GM19023 (cell line): ENCODE data around the gene KSR1.

ENCODE experiments used
- ATAC-seq: cut with Tn5 transposase; IDR thresholded peaks from one replicate; pipeline ENCODE4 v1.9.1; 2021; ENCODE audit warnings: mild to moderate bottlenecking, moderate library complexity; ENCODE audit not compliant: unreplicated experiment

KSR1 gene

DNA sequence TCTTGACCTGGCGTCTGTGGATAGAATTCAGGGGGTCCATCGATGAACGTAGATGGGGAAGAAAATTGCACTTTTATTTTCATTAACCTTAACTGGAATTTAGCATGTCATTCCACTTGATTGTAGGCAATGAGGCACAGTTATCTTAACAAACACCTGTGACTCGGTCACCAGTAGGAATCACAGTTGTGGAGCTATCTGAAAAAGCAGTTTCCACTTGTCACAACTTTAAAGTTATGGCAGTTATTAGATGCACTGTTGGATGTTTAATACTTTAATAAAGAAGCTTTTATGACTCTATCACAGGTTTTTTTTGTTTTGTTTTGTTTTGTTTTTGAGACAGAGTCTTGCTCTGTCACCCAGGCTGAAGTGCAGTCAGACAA is 91.0 kb downstream of the KSR1 start:
- ATAC-seq = no peak

- ATAC-seq = no peak
Measured at GRCh38 chr17:27548369-27548768, 92.1 kb downstream of the KSR1 start.

GRCh38 chr17:27549251-27549893 is 93.1 kb downstream of the KSR1 start:
- no peak for ATAC-seq

- no peak for ATAC-seq
Measured at GRCh38 chr17:27550291-27550930, 94.2 kb downstream of the KSR1 start.

DNA sequence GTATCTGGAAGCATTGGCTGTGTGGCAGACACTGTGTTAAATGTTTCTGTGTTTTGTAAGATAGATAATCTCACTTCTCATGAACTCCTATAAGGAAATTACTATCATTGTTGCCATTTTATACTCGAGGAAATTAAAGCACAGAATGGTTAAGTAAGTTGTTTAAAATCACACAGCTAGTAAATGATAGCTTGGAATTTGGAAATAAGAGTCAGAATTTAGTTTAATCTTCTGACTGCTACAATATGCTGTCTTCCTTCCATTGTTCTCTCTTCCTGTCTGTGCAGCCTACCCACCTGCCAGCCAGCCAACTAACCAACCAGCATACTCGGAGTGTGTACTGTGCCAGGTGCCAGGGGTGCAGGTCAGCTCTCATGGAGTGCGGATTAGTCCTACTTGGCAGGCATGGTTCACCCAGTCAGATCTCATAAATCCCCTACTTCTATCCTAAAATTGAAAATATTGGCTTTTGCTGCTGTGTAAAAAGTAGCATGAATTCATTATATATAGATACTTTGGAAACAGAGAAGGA is 94.8 kb downstream of the KSR1 start:
- no peak for ATAC-seq

DNA sequence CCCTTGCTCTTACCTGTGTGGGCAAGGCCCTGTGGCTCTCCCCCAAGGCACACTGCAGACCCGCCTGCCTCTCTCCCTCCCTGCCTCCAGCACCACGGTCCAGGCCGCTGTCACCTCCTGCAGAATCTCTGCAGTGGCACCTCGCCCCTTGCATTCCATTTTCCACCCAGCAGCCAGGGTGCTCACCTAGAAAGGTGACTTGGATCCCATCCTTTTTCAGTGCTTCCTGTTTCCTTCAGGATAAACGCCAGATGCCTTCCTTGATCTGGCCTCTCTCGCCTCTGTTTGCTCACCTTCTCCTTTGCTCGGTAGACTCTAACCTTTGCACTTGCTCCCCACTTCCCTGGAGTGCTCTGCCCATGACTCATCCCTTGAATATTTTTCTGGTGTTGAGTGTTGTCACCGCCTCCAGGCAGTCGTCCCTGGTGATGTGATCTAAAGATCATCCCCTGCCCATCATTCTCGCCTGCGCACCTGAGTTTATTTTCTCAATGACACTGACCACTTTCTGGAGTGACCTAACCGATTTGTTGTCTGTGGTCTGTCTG is 95.5 kb downstream of the KSR1 start:
- ATAC-seq = no peak

DNA sequence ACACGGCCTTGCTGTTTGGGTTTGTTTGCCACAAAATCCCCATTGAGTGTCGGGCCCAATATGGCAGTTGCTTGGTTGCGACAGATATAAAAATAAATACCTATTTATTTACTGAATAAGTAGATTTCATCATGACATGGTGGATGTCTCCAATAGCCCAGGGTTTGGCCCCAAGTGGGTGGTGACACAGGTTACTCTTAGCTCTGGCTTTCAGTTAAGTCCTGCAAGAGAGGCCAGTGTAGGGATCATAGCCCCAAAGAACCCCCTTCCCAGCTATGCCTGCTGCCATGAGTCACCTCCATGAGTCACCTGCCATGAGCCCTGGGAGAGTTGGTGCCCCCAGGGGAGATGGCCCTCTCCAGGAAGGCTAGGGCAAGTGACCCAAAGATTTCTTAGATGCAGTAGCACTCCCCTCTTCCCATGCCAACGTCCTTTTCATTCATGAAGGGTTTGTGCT is 96.1 kb downstream of the KSR1 start:
- no peak for ATAC-seq

DNA sequence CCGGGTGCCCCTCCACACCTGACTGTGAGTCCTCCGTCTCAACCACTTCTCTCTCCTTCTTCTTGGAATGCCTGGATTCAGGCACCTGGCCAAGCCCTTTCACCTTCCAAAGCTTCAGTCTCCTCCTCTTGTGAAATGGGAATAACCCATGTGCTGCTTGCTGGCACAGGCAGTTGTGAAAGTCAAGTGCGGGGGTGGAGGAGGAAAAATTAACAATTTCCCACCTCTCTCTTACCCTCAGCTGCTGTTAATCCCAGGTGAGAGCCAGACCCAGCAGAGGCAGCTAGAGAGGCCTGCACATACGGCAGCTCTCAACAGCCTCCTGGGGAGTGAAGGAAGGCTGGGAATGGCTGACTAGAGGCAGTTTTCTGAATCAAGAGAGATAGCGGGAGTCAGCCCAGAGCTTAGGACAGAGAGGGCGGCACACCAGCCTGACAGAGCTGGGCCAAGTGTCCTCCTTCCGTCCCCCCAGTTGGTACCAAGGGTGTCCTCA is 96.8 kb downstream of the KSR1 start:
- ATAC-seq = no peak

DNA sequence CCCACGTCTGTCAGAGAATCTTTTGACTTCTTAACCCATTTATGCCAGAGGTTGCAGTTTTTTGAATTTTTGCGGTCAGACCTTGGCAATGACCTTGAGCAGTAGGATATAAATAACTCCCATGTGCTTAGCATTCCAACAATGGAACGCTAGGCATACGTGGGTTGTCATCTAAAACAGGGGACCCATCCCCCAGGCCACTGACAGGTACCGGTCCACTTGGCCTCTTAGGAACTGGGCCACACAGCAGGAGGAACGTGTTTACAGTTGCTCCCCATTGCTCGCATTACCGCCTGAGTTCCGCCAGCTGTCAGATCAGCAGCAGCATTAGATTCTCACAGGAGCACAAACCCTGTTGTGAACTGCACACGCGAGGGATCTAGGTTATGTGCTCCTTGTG is 97.9 kb downstream of the KSR1 start:
- no peak for ATAC-seq

GRCh38 chr17:27554911-27555310 is 98.7 kb downstream of the KSR1 start:
- no peak for ATAC-seq

- ATAC-seq = no peak
Measured at GRCh38 chr17:27555339-27555738, 99.1 kb downstream of the KSR1 start.

DNA sequence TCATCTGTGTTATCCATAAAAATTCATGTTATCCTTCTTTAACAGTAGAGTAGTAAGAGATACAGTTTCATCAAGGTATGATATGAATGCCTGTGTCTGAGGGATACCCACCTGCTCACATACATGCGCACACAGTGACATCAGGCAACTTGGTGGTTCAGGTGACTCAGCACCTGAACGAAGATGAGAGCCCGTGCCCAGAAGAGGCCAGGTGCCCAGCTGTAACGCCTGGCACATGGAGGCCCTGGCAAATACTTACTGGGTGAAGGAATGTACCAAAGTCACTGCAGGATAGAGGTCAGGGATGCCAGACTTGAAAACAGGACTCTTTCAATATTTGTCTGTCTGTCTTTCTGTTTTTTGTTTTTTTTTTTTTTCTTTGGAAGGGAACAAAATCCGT is 102.1 kb downstream of the KSR1 start:
- ATAC-seq = no peak

- no peak for ATAC-seq
Measured at GRCh38 chr17:27558842-27559505, 102.7 kb downstream of the KSR1 start.

GRCh38 chr17:27559506-27560481 is 103.5 kb downstream of the KSR1 start:
- no peak for ATAC-seq

DNA sequence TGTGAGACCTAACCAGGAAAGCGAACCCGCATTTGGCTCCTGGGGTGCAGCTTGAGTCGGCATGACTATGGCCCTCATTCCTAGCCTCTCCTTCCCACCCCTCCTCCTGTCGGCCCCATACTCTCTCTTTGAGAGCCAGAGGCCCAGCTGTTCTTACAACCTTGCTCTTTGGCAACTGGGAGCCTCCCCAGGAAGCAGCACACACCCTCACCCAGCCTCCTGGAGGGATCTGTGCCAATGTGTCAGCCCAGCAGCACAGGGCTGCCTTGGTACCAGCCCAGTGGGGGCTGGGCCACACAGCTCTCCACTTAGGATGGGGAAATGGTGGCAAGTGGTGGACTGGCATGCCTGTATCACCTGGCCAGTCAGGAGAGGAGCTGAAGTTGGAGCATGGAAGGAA is 104.4 kb downstream of the KSR1 start:
- ATAC-seq = no peak

DNA sequence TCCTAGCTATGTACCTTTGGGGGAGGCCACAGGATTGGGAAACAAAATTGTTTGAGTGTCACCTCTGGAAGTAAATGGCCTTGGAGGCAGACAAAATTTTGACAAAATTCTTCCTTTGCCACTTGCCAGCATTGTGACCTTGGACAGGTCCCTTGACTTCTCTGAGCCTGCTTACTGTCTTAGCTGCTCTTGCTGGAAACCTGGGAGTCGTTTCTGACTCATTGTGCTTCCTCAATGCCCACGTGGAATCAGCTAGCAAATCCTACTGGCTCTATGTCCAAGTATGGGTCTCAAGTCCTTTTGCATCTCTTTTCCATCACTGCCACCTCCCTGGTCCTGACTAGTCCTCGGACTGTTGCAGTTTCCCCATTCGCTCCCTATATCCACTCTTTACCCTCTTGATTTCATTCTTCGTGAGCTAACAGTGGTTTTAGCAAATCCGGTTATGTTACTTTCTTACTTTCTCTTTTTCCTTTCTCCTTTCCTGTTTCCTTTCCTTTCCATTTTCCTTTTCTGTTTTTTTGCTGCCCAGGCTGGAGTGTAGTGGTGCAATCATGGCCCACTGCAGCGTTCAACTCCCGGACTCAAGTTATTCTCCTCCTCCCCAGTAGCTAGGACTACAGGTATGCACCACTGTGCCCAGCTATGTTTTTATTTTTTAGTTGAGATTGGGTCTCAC is 106.7 kb downstream of the KSR1 start:
- no peak for ATAC-seq

- no peak for ATAC-seq
Measured at GRCh38 chr17:27563532-27563931, 107.3 kb downstream of the KSR1 start.

DNA sequence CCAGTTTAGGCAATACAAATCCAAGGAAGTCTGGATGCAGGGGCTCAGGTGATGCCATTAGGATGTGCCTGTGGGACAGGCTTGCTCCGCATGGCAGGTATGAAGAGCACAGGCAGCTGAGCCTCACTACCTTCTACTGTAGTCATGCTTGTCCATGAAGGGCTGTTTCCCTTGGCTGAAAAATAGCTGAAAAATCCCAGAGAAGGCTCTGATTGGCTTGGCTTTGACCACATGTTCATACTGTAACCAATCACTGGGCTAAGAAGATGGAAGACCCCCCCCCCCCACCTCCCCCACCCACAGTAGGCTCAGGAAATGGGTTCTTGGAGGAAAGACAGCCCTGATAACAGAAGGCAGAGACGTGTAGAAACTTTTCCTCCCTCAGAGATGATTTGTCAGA is 108.2 kb downstream of the KSR1 start:
- no peak for ATAC-seq

DNA sequence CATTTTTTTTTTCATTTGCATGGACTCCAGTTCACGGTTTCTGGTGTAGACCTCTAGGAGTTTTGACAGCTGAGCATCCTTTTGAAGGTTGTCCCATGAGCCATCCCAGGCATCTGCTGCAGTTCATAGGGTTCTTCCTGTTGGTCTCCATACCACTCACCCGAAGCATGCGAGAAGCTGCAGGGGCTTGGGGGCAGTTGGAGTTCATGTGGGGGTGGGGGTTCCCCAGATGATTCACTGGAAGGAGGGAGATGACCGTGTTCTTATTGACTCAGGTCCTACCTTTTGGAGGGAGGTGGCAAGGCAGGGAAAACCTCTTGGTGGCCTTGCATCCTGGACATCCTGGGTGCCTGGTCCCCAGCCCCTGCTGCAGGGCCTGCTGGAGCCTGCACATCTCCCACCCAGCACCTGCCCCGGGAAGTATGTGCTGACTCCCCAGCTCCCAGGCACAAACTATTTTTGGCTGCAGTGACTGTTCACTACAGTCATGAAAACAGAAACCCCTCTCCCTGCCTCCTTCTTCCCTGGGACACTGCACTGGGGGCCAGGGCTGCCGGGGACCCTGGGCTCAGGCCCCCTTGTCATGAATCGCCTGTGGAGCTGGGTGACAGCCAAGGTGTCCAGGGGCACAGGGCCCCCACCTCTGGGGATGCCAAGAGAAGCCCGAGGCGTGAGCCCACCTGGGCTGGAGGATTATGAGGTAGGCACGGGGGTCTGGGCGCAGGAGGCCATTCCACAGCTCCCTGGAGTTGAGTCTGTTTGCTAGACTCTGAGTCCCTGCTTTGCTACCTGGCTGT is 109.8 kb downstream of the KSR1 start:
- no peak for ATAC-seq
